HEK293T (cell line): ENCODE measurements around the gene PLSCR3.

Experiments used
- BHLHE40 ChIP-seq: fragments of 450-650 bp; IDR thresholded peaks from 2 replicates; pipeline ENCODE4 v1.6.1; 2016; ENCODE audit warnings: mild to moderate bottlenecking, moderate library complexity, borderline replicate concordance
- FOXK2 ChIP-seq: fragments of 450-650 bp; IDR thresholded peaks from 2 replicates; pipeline ENCODE4 v1.6.1; 2016; ENCODE audit warnings: mild to moderate bottlenecking
- FOXM1 ChIP-seq: fragments of 450-650 bp; IDR thresholded peaks from 2 replicates; pipeline ENCODE4 v1.6.1; 2017; ENCODE audit warnings: mild to moderate bottlenecking, borderline replicate concordance
- SP1 ChIP-seq: fragments of 450-650 bp; IDR thresholded peaks from 2 replicates; pipeline ENCODE4 v1.6.1; 2017
- SUZ12 ChIP-seq: fragments of 450-650 bp; IDR thresholded peaks from 2 replicates; pipeline ENCODE4 v1.6.1; 2016; ENCODE audit warnings: mild to moderate bottlenecking
- TARDBP ChIP-seq: fragments of 450-650 bp; IDR thresholded peaks from 2 replicates; pipeline ENCODE4 v1.6.1; 2016
- ZNF384 ChIP-seq: fragments of 450-650 bp; IDR thresholded peaks from 2 replicates; pipeline ENCODE4 v1.6.1; 2016
- TF ChIP-seq, protein P1 (sequence below): fragments of 450-650 bp; IDR thresholded peaks from 2 replicates; pipeline ENCODE4 v1.6.1; 2016

DNA sequence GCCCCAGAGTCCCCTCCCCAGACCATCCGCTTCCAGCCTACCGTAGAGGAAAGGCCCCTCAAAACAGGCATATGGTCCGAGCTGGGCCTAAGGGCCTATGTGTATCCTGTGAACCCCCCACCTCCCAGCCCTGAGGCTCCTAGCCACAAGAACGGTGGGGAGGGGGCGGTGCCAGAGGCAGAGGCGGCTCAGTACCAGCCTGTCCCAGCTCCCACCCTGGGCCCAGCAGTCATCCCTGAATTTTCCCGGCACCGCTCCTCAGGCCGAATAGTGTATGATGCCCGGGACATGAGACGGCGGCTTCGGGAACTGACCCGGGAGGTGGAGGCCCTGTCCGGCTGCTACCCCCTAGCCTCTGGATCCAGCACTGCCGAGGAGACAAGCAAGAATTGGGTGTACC, 26.9 kb upstream of the PLSCR3 start:
- TF ChIP-seq FOXK2 (no peak), SUZ12 (no peak), SP1 (no peak), TARDBP (no peak), BHLHE40 (no peak), FOXM1 (no peak), ZNF384 (no peak)
- TF ChIP-seq, protein P1, sequence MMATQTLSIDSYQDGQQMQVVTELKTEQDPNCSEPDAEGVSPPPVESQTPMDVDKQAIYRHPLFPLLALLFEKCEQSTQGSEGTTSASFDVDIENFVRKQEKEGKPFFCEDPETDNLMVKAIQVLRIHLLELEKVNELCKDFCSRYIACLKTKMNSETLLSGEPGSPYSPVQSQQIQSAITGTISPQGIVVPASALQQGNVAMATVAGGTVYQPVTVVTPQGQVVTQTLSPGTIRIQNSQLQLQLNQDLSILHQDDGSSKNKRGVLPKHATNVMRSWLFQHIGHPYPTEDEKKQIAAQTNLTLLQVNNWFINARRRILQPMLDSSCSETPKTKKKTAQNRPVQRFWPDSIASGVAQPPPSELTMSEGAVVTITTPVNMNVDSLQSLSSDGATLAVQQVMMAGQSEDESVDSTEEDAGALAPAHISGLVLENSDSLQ: no peak
